Superior temporal gyrus (tissue), 1 donor: ENCODE measurements around the gene ADGRA3.
"Not testable (repeated sequence)": the region's sequence is repeated elsewhere in the genome, so short reads cannot be mapped to it uniquely, and the experiment has no call there.

ENCODE experiments used
- DNase-seq: peaks from one replicate; pipeline ENCODE4 v3.0.0-alpha.2; 2016; ENCODE audit errors: extremely low spot score

ADGRA3 gene

DNA sequence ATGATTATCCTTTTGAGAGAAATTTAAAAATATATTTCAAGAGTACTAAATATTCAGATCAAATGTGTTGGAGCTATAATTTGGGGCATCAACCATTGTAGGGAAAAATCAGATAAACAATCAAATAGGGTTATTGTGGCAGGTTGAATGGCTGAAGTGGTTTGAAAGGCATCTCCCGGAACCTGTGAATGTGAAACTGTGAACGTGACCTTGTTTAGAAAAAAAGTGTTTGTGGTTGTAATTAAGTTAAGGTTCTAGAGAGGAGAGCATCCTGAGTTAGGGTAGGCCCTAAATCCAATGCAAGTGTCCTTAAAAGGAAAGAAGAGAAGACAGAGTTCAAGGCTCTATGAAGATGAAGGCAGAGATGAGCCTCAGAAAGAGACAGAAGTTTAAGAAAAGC is 37.4 kb downstream of the ADGRA3 start:
- no peak for DNase-seq

DNA sequence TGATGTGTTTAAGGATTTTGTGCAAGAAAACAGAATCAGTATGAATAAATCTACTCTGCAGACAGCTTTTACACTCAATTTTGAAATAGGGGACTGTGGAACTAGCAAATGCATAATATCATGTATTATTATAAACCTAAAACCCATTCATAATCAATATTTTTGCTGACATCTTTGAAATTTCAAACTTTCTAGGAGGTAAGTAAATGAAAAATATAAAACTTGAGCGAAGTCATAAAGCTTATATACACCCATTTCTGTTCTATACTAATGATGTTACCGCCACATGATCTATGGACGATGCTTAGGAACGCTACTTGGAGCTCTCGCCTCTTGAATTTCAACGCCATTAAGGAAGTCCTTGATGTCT is 38.1 kb downstream of the ADGRA3 start:
- DNase-seq, result no peak

GRCh38 chr4:22477136-22477812 is 38.6 kb downstream of the ADGRA3 start:
- DNase-seq, result no peak

DNA sequence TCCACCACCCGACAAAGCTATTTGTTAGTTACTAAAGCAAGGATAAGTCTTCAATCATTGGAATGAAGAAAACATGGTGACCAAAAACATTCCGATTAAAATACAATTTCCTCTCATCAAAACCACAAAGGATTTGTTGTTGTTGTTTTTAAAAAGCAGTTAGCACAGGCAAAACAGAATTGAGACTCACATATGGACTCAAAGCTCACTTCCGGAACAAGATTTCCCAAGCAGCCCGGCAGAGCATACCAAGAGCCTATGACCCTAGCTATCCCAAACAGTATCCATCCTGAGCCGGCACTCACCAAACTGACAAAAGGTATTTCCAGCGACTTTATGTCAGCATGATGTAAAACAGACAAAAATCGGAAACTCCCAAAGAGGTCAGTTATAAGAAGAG is 39.9 kb downstream of the ADGRA3 start:
- no peak for DNase-seq

GRCh38 chr4:22475311-22475646 is 40.6 kb downstream of the ADGRA3 start:
- DNase-seq, result not testable (repeated sequence)

DNA sequence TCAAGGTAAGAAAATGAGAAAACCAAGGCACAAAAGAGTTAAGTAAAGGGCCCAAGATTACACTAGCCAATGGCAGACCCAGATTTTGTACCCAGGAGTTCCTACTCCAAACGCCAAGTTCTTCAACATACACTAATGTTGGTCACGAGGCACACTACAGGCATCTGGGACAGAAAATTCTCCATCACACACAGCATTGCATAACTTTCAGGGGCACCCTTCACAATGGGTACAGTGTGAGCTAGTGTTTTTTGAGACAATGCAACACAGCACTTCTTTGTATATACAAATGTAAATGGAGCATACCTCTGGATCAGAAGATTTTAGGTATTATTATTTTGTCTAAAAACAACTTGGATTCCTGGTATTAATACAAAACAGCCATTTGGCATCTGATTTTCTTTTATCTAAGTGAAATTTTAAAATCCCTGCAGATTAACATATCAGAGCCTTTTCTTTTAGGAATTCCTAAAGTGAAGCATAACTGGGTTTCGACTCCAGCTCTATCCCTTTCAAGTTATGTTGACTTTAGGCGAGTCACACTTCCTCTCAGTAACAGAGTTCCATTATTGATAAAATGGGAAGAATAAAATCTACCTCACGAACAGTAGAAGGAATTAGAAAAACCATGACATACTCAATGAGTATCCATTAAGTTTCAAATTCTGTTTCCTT is 41.1 kb downstream of the ADGRA3 start:
- no peak for DNase-seq

- DNase-seq, result no peak
These were observed 42.6 kb downstream of the ADGRA3 start for GRCh38 chr4:22473268-22473667.

GRCh38 chr4:22471999-22472461 is 43.8 kb downstream of the ADGRA3 start:
- DNase-seq, result no peak

DNA sequence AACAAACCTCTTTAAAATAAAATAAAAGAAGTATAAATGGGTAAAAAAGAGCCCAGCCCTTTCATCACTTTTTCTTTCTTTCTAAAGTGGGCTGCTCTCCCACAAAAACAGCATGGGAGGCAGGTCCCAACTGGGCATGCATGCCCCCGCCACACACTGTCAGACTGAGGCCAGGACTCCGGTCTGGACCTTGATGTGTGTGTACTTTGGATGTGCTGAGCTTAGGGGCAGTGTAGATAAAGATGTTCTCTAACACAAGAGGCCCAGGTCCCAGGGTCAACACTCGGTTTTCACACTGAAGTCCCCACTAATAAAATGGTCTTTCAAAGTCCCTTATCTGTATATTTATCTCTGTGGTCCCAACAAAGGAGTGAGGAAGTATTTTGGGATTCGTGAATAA is 44.4 kb downstream of the ADGRA3 start:
- no peak for DNase-seq

GRCh38 chr4:22466581-22466980 is 49.3 kb downstream of the ADGRA3 start:
- no peak for DNase-seq

GRCh38 chr4:22465996-22466395 is 49.9 kb downstream of the ADGRA3 start:
- DNase-seq, result no peak

DNA sequence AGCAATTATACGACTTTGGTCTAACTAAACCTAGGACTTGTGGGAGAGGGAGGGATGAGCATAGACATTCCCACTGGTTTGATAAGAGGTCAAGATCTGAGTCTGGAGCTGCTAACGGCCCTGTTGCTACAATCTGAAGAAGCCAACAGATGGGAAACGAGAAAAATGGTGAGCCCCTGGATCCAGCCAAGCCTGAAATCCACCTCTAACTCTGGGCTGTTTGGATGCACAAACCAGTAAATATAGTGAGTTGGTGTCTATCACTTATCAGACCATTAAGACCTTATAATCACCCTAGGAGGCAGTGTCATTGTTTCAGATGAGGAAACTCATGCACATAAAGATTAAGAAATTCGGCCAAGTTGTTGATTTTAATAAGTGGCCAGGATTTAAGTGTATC is 50.5 kb downstream of the ADGRA3 start:
- no peak for DNase-seq

DNA sequence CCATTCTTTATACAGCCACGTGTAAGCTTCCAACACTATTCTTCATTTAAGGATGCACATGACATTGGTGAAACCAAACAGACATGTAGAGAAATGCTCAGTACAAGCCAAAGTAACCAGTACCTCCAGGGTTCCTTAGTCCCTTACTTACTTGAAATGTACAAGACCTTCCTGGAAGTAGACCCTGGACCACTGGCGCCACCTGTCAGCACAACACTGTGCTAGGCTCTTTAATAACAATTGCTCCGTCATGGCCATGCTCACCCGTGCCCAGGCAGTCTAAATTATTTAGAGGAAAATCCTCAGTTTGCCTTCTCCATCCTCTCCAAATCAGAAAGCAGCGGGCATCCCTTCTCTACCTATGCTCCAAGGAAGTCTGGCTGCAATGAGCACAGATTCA is 52.7 kb downstream of the ADGRA3 start:
- no peak for DNase-seq

DNA sequence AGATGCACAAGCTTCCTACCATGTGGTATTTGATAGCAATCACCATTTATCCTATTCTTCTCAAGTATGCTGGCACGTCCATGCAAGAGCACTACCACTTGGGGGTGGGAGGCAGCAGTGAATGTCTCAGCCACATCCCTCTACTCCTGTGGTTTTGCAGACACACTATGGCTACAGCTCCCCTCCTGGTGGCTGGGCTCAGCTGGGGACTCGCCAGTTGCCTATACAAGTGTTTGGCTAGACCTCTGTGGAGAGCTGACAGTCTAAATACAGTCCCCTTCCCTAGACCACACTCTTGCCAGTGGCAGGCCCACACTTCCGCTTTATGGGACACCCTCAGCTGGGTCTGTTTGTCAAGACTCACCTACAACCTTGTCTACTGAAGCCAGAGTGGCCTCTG is 53.2 kb downstream of the ADGRA3 start:
- DNase-seq, result no peak

- DNase-seq, result no peak
These were observed 55.6 kb downstream of the ADGRA3 start for GRCh38 chr4:22460266-22460665.

DNA sequence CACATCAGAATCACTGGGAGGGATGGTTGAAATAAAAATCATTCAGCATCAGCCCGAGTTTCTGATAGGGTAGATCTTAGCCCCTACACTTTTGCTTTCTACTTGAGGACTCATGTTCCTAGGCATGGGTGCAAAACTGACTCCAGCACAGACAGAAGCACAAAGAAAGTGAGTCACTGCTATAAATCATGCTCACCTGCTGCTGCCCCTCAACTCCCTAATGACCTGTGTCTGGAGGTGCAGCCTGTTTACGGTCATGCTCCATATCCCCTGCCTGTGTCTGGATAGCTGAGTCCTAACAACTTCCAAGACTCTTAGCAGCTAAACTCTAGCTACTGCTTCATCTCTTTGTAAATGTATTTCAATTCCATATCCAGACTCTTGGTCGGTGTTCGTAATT is 57.8 kb downstream of the ADGRA3 start:
- DNase-seq, result no peak

DNA sequence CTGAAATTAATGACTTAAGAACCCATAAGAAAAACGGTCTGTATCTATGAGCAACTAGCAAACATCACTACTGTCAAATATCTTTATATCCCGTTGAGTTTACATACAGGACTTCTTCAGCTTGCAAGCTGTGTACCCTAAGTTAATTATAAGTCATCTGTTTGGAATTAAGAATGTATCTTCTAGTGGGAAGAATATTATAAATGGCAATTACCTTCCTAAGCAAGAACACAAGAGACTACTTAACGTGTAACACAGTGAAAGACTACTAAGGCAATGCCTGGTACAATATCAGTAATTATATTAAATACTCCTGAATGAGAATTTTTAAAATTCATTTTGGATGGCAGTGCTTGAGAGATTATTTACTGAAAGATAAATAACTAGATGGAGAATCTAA is 58.5 kb downstream of the ADGRA3 start:
- no peak for DNase-seq

GRCh38 chr4:22456291-22456690 is 59.6 kb downstream of the ADGRA3 start:
- no peak for DNase-seq

GRCh38 chr4:22454955-22455354 is 60.9 kb downstream of the ADGRA3 start:
- no peak for DNase-seq

DNA sequence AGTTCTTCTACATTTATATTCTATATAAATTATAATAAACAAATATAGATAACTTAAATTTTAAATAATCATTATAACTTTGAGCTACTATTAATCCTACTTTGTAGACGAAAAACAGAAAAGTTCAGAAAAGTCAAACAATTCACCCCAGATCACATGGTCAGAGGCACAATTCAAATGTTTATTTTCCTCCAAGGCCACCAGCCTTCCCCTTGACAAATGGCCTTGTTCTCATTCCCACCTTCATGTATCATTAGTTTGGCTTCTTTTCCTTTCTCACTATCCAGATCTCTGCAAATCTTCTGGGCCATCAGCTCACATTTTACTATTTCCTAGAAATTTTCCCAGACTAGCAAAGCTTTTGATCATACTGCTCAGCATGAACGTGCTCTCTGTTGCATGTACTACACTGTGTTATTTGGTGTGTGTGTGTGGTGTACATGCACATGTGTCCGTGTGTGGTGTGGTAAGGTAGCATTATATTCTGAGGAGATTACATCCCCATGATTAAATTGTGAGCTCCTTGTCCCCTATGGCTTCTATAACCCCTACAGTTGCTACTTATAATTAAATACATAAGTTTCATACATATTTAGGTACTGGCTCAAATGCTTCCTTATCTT is 61.5 kb downstream of the ADGRA3 start:
- no peak for DNase-seq

- no peak for DNase-seq
These were observed 71.1 kb downstream of the ADGRA3 start for GRCh38 chr4:22444813-22445212.

DNA sequence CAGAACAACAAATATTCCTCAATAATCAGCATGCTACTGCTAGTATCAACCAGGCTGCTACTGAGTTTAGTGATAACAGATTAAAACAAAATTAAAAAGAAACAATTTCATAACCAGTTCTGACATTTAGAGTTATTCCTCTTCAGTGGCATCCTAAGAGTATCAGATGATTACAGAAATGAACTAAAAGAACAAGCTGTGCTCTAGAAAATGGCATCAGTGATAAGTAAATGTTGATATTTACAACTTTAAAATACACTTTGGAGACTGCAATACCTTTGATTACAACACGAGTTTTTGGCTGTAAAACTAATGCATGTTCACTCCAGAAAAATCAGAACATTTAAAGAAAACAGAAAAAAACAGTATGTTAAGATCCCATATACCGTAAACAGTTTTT is 72.9 kb downstream of the ADGRA3 start:
- DNase-seq, result no peak

- DNase-seq, result no peak
These were observed 74.9 kb downstream of the ADGRA3 start for GRCh38 chr4:22440999-22441398.
